ENCODE measurements around the gene TNFRSF13B. TPM values are rescaled to one million over a fixed set of nuclear protein-coding genes. Genes with fewer than 3 reads are reported as not detected.
"Not testable (repeated sequence)": the region's sequence is repeated elsewhere in the genome, so short reads cannot be mapped to it uniquely, and the experiment has no call there.

The TNFRSF13B gene
- polyA plus RNA-seq, 4 donors, result 0.13 to 3.0 (median 2.0) TPM; not detected in 1

DNA sequence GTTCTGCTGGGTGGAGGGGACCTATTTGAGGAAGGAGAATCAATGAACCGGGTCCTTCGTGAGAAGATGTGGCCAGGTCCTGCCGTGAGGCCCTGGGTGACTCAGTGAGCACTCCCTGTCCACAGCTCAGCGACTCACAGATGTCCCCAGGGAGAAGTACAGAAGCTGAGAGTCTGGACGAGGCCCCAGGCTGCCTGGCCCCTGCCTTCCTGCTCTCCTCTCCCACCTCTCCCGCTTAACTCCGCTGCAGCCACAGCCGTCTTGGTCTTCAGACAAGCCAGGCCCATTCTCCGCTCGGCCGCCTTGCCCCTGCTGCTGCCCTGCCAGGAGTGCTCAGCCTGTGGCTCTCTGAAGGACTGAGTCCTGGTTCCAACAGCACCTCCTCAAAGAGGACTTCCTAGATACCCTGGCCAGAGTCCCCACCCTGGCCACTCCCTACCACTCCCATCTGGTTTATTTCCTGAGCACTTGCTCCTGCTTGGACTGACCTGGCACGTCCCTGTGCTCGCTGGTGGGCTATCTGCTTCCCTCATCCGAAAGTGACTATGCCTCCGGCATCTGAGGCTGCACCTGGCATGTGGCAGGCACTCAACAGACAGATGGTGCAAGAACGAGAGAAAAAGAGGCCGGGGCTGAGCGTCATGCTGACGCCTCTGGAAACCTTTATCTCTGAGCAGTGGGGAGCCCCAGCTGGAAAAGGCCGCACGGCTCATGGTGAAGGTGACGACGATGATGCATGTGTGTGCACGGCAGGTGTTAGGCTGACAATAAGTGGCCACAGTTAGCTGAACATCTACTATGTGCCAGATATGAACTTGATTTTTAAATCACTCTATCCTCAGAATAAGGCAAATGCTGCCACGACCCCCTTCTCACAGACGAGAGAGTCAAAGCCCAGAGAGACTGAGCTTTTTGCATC lies 9.2 kb upstream of the TNFRSF13B start:
- DNase-seq (no peak), FAIRE-seq (no peak)
- no peaks in the 10 kb centered on the region for H3K36me3 ChIP-seq (ENCODE audit: control insufficient read depth in 3 of 3, insufficient read depth in 2 of 3, low read depth in 1 of 3, low read length in 3 of 3)
- no peaks in the 10 kb centered on the region for H3K27me3 ChIP-seq (ENCODE audit: control insufficient read depth in 3 of 3, insufficient read depth in 3 of 3, low read length in 3 of 3)
- H3K27ac ChIP-seq (ENCODE audit: low read depth in 1 of 3, low read length in 2 of 3), result peak overlapping the region in 1 of 3 donors; percentile 67
- 75 to 77% (median 76%) methylated on average over 23 to 26 of the region's 26 CpGs for WGBS, 3 donors
- no peaks in the 10 kb centered on the region for H3K9me3 ChIP-seq (ENCODE audit: control insufficient read depth in 2 of 2, insufficient read depth in 1 of 2, low read depth in 1 of 2, low read length in 1 of 2)
- no peak overlapping the region for H3K4me3 ChIP-seq (ENCODE audit: low read depth in 1 of 3, low read length in 3 of 3)
- no peaks in the 10 kb centered on the region for H3K4me1 ChIP-seq (ENCODE audit: control insufficient read depth in 3 of 3, insufficient read depth in 2 of 3, low read depth in 1 of 3, low read length in 2 of 3)

DNA sequence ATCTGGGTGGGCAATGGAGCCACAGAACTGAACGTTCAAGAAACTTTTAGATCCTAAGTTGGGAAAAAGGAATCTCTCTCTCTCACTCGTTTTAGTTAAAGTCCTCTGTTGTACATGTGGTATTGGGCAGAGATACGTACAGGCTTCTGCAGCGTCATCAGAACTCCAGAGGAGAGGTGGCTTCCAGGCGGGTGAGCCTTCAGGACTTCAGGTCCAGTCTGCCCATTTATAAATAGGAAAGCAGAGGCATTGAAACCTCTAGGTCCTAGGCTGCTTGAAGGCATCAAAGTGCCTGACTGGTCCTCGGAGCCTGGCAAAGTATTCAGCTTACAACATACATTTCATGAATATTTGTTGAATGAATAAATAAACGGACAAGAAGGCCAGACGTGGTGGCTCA lies 8.1 kb upstream of the TNFRSF13B start:
- Histone ChIP-seq H3K4me1 (ENCODE audit: control insufficient read depth in 3 of 3, insufficient read depth in 2 of 3, low read depth in 1 of 3, low read length in 2 of 3) (no peaks in the 10 kb centered on the region), H3K27ac (ENCODE audit: low read depth in 1 of 3, low read length in 2 of 3) (no peak overlapping the region), H3K27me3 (ENCODE audit: control insufficient read depth in 3 of 3, insufficient read depth in 3 of 3, low read length in 3 of 3) (no peaks in the 10 kb centered on the region), H3K9me3 (ENCODE audit: control insufficient read depth in 2 of 2, insufficient read depth in 1 of 2, low read depth in 1 of 2, low read length in 1 of 2) (no peaks in the 10 kb centered on the region), H3K4me3 (ENCODE audit: low read depth in 1 of 3, low read length in 3 of 3) (no peak overlapping the region), H3K36me3 (ENCODE audit: control insufficient read depth in 3 of 3, insufficient read depth in 2 of 3, low read depth in 1 of 3, low read length in 3 of 3) (no peaks in the 10 kb centered on the region)
- DNase-seq (no peak), FAIRE-seq (no peak)
- 75 to 81% (median 79%) methylated on average over 8 of the region's 8 CpGs for WGBS, 3 donors

GRCh38 chr17:16979237-16979823 lies 7.4 kb upstream of the TNFRSF13B start:
- WGBS, 3 donors, result 77 to 83% (median 83%) methylated on average over 6 of the region's 6 CpGs
- not testable (repeated sequence) for H3K36me3 ChIP-seq (ENCODE audit: control insufficient read depth in 3 of 3, insufficient read depth in 2 of 3, low read depth in 1 of 3, low read length in 3 of 3); H3K9me3 ChIP-seq (ENCODE audit: control insufficient read depth in 2 of 2, insufficient read depth in 1 of 2, low read depth in 1 of 2, low read length in 1 of 2); FAIRE-seq; H3K4me3 ChIP-seq (ENCODE audit: low read depth in 1 of 3, low read length in 3 of 3); H3K27me3 ChIP-seq (ENCODE audit: control insufficient read depth in 3 of 3, insufficient read depth in 3 of 3, low read length in 3 of 3); DNase-seq; H3K4me1 ChIP-seq (ENCODE audit: control insufficient read depth in 3 of 3, insufficient read depth in 2 of 3, low read depth in 1 of 3, low read length in 2 of 3)
- H3K27ac ChIP-seq (ENCODE audit: low read depth in 1 of 3, low read length in 2 of 3), result peak overlapping the region in 1 of 3 donors; percentile 27

- Histone ChIP-seq H3K36me3 (ENCODE audit: control insufficient read depth in 3 of 3, insufficient read depth in 2 of 3, low read depth in 1 of 3, low read length in 3 of 3) (no peaks in the 10 kb centered on the region), H3K9me3 (ENCODE audit: control insufficient read depth in 2 of 2, insufficient read depth in 1 of 2, low read depth in 1 of 2, low read length in 1 of 2) (no peaks in the 10 kb centered on the region), H3K4me1 (ENCODE audit: control insufficient read depth in 3 of 3, insufficient read depth in 2 of 3, low read depth in 1 of 3, low read length in 2 of 3) (no peaks in the 10 kb centered on the region), H3K27ac (ENCODE audit: low read depth in 1 of 3, low read length in 2 of 3) (peak overlapping the region in 1 of 3 donors; percentile 59), H3K4me3 (ENCODE audit: low read depth in 1 of 3, low read length in 3 of 3) (no peak overlapping the region), H3K27me3 (ENCODE audit: control insufficient read depth in 3 of 3, insufficient read depth in 3 of 3, low read length in 3 of 3) (no peaks in the 10 kb centered on the region)
- FAIRE-seq (no peak), DNase-seq (no peak)
- 76 to 83% (median 79%) methylated on average over 6 of the region's 6 CpGs for WGBS, 3 donors
Observed at GRCh38 chr17:16977932-16978331, 6.0 kb upstream of the TNFRSF13B start.

GRCh38 chr17:16976725-16977550 lies 5.0 kb upstream of the TNFRSF13B start:
- no peaks in the 10 kb centered on the region for H3K27me3 ChIP-seq (ENCODE audit: control insufficient read depth in 3 of 3, insufficient read depth in 3 of 3, low read length in 3 of 3)
- no peaks in the 10 kb centered on the region for H3K9me3 ChIP-seq (ENCODE audit: control insufficient read depth in 2 of 2, insufficient read depth in 1 of 2, low read depth in 1 of 2, low read length in 1 of 2)
- DNase-seq, result no peak
- FAIRE-seq, result no peak
- H3K4me3 ChIP-seq (ENCODE audit: low read depth in 1 of 3, low read length in 3 of 3), result no peak overlapping the region
- H3K36me3 ChIP-seq (ENCODE audit: control insufficient read depth in 3 of 3, insufficient read depth in 2 of 3, low read depth in 1 of 3, low read length in 3 of 3), result no peaks in the 10 kb centered on the region
- H3K27ac ChIP-seq (ENCODE audit: low read depth in 1 of 3, low read length in 2 of 3), result peak overlapping the region in 1 of 3 donors; percentile 71
- no peaks in the 10 kb centered on the region for H3K4me1 ChIP-seq (ENCODE audit: control insufficient read depth in 3 of 3, insufficient read depth in 2 of 3, low read depth in 1 of 3, low read length in 2 of 3)
- 81 to 90% (median 87%) methylated on average over 9 of the region's 9 CpGs for WGBS, 3 donors

- DNase-seq (no peak), FAIRE-seq (no peak)
- Histone ChIP-seq H3K27ac (ENCODE audit: low read depth in 1 of 3, low read length in 2 of 3) (peak overlapping the region in 1 of 3 donors; percentile 81), H3K4me3 (ENCODE audit: low read depth in 1 of 3, low read length in 3 of 3) (no peak overlapping the region), H3K9me3 (ENCODE audit: control insufficient read depth in 2 of 2, insufficient read depth in 1 of 2, low read depth in 1 of 2, low read length in 1 of 2) (no peaks in the 10 kb centered on the region), H3K36me3 (ENCODE audit: control insufficient read depth in 3 of 3, insufficient read depth in 2 of 3, low read depth in 1 of 3, low read length in 3 of 3) (no peaks in the 10 kb centered on the region), H3K27me3 (ENCODE audit: control insufficient read depth in 3 of 3, insufficient read depth in 3 of 3, low read length in 3 of 3) (no peaks in the 10 kb centered on the region), H3K4me1 (ENCODE audit: control insufficient read depth in 3 of 3, insufficient read depth in 2 of 3, low read depth in 1 of 3, low read length in 2 of 3) (no peaks in the 10 kb centered on the region)
- 81 to 87% (median 86%) methylated on average over 10 of the region's 10 CpGs for WGBS, 3 donors
Observed at GRCh38 chr17:16975744-16976625, 4.1 kb upstream of the TNFRSF13B start.

- H3K36me3 ChIP-seq (ENCODE audit: control insufficient read depth in 3 of 3, insufficient read depth in 2 of 3, low read depth in 1 of 3, low read length in 3 of 3), result no peaks in the 10 kb centered on the region
- H3K27me3 ChIP-seq (ENCODE audit: control insufficient read depth in 3 of 3, insufficient read depth in 3 of 3, low read length in 3 of 3), result no peaks in the 10 kb centered on the region
- H3K4me1 ChIP-seq (ENCODE audit: control insufficient read depth in 3 of 3, insufficient read depth in 2 of 3, low read depth in 1 of 3, low read length in 2 of 3), result no peaks in the 10 kb centered on the region
- no peak overlapping the region for H3K4me3 ChIP-seq (ENCODE audit: low read depth in 1 of 3, low read length in 3 of 3)
- no peaks in the 10 kb centered on the region for H3K9me3 ChIP-seq (ENCODE audit: control insufficient read depth in 2 of 2, insufficient read depth in 1 of 2, low read depth in 1 of 2, low read length in 1 of 2)
- peak overlapping the region in 1 of 3 donors; percentile 66 for H3K27ac ChIP-seq (ENCODE audit: low read depth in 1 of 3, low read length in 2 of 3)
- FAIRE-seq (no peak), DNase-seq (no peak)
- 73 to 90% (median 84%) methylated on average over 2 of the region's 2 CpGs for WGBS, 3 donors
Observed at GRCh38 chr17:16975277-16975651, 3.3 kb upstream of the TNFRSF13B start.
